NCI-H1436 (cell line): Measurements from ENCODE around the gene C1orf232.

Experiments
- DNase-seq: peaks from one replicate; lab custom pipeline; 2025; lab: John Stamatoyannopoulos, UW

C1orf232 gene

GRCh38 chr1:26156285-26157038, 12.3 kb downstream of the C1orf232 start:
- DNase-seq: peak; percentile 48

- DNase-seq: no peak
Observed at GRCh38 chr1:26155370-26156284, 13.1 kb downstream of the C1orf232 start.

GRCh38 chr1:26154750-26155149, 14.0 kb downstream of the C1orf232 start:
- DNase-seq: no peak

DNA sequence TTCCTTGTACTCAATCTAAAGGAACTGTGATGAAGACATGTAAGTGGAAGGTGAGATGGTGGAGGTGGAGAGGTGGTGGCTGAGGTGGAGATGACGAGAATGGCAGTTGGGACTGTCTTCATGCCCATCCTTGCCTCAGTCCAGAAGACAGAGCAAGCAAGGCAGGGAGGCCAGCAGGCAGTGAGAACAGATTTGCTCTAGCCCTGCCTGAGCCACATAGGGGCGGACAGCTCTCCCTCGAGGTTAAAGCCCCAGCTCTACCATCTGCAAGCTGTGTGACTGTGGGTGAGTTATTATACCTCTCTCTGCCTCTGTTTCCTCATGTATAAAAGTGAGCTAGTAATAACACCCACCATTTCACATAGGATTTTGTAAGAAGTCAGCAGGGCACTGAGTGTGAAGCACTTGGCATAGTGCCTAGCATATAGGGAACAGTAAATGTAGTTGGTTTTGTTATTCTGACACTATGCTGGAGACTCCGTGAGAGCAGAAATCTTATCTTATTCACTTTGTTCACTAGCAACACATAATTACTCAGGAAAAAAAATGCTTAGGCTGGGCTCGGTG, 14.7 kb downstream of the C1orf232 start:
- DNase-seq: no peak

DNA sequence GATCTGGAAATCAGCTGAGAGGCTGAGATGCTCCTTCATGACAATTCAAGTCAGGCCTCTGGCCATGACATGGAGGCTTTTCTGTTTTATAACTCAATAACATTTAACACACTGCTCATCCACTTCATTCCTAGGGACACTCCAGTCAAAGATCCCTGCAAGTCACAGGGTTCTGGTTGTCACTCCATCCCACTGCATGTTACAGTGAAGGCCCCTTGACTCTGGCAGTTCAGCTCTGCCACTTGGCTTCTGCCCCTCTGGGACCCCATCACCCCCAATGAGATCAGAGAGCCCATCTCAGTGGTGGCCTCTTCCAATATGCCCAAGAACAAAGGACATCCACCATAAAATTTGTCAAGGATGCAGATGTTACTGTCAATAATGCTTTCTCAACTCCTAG, 19.9 kb downstream of the C1orf232 start:
- DNase-seq: no peak

- DNase-seq: no peak
Observed at GRCh38 chr1:26145960-26146294, 22.8 kb downstream of the C1orf232 start.

GRCh38 chr1:26145041-26145959, 23.5 kb downstream of the C1orf232 start:
- DNase-seq: peak; percentile 85

- DNase-seq: no peak
Observed at GRCh38 chr1:26142159-26142558, 26.6 kb downstream of the C1orf232 start.

- no peak for DNase-seq
Observed at GRCh38 chr1:26138974-26139558, 29.7 kb downstream of the C1orf232 start.

DNA sequence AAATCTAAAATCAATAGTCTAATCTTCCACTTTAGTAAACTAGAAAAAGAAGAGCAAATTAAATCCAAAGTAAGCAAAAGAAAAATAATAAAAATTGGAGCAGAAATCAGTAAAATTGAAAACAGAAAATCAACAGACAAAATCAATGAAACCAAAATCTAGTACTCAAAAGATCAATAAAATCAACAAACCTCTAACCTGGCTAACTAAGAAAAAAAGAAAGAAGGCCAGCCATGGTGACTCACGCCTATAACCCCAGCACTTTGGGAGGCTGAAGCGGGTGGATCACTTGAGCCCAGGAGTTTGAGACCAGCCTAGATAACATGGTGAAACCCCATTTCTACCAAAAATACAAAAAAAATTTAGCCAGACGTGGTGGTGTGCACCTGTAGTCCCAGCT, 34.3 kb downstream of the C1orf232 start:
- DNase-seq: no peak

DNA sequence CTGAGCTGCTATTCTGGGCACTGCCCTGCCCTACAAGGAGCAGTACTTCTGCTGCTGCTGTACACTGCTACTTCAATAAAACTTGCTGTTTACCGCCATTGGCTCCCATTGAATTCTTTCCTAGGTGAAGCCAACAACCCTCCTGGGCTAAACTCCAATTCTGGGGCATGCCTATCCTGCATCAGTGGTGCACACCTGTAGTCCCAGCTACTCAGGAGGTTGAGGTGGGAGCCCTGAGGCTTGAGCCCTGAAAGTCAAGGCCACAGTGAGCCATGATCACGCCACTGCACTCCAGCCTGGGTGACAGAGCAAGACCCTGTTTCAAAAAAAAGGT, 36.0 kb downstream of the C1orf232 start:
- DNase-seq: no peak

DNA sequence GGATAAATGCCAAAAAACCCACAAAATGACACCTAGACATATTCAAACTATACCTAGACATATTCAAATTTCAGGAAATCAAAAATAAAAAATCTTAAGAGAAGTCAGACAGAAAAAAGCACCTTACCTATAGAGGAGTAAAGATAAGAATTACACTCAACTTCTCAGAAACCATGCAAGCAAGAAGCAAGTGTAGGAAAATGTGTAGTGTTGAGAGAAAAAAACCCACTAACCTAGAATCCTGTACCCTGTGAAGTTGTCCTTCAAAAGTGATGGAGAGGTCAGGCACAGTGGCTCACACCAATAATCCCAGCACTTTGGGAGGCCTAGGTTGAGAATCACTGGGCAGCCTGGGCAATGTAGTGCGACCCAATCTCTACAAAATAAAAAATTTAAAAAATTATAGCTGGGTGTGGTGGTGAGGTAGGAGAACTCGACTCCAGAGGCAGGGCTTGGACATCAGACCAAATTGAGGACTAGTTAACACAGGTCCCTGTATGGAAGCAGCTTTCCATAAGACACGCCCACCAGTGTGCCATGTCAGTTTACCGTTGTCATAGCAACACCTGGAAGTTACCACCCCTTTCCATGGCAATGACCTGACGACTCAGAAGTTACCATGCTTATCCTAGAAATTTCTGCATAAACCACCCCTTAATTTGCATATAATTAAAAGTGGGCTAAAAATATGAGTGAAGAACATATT, 36.5 kb downstream of the C1orf232 start:
- no peak for DNase-seq

- no peak for DNase-seq
Observed at GRCh38 chr1:26130695-26131094, 38.1 kb downstream of the C1orf232 start.

- DNase-seq: no peak
Observed at GRCh38 chr1:26129778-26130177, 39.0 kb downstream of the C1orf232 start.

- no peak for DNase-seq
Observed at GRCh38 chr1:26127235-26128163, 41.3 kb downstream of the C1orf232 start.

DNA sequence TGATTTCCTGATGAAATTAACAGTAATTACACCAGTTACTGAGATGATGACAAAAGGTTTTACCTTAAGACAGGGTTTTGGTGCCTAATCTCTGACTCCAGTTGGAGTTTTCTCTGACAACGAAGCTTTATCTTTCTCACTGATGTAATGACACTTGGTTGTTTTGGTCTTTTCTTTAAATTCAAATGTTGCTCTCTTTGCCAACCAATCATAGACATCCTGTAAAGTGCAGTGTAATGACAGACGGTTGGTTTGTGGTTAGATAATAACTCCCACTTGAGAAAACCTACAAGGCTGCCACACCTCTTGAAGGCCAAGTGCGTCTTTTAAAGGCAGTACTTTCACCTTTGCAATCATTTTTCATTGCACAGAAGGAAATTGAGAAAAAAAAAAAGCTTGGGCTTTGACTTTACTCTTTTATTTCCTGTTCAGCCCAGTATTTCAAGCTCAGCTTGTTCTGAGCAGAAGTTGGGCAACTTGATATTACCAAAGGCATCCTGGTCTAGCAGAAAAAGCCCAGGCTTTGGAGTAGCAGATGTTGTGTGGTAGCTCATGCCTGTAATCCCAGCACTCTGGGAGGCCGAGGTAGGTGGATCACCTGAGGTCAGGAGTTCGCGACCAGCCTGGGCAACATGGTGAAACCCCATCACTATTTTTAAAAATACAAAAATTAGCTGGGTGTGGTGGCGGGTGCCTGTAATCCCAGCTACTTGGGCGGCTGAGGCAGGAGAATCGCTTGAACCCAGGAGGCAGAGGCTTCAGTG, 42.3 kb downstream of the C1orf232 start:
- peak; percentile 87 for DNase-seq

GRCh38 chr1:26125946-26126320, 42.8 kb downstream of the C1orf232 start:
- DNase-seq: no peak

DNA sequence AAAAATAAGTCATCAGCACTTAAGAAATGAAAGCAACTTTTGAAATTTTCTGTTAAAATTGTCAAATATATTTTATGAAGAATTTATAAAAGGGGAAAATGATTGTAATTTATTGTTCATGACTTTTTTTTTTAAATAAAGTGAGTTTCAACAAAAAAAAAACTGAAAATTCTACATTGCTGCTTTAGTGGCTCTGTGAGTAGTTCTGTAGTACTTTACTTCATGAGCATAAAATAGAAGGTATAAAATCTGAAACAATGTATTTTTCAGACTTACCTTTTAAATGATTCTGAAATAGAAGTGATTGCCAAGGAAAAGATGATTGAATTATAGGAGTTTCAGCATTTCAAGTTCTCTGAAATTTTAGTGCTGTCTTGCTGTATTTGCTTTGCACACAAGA, 43.4 kb downstream of the C1orf232 start:
- no peak for DNase-seq
